Kidney (tissue), 14 donors: ENCODE measurements around the gene FXYD3. TPM values are rescaled to one million over a fixed set of nuclear protein-coding genes. Genes with fewer than 3 reads are reported as not detected.
A peak's percentile ranks its signal among the peaks of the same experiment; 100 is the strongest.

Source experiments
- DNase-seq, 5 donors: peaks; one replicate each; pipeline ENCODE4 v3.0.0-alpha.2; 2013 to 2020
- FAIRE-seq: peaks from 2 replicates; lab custom pipeline; 2012; peaks lifted over from hg19 to GRCh38; lab: Jason Lieb, UNC
- H3K27ac ChIP-seq, 2 donors: one replicate each; pipeline ENCODE4 v1.7.0; 2013; ENCODE audit warnings: low read depth in 2 of 2, low read length in 2 of 2, inconsistent platforms in 1 of 2
- H3K27me3 ChIP-seq: one replicate; pipeline ENCODE4 v1.7.1; 2013; ENCODE audit warnings: low read length, inconsistent platforms; ENCODE audit not compliant: control insufficient read depth, insufficient read depth
- H3K36me3 ChIP-seq, 3 donors: one replicate each; pipeline versions ENCODE4 v1.7.0 to v1.7.1; 2013; ENCODE audit warnings: low read length in 3 of 3, control low read depth in 1 of 3, inconsistent platforms in 1 of 3; ENCODE audit not compliant: insufficient read depth in 3 of 3, control insufficient read depth in 2 of 3
- H3K4me1 ChIP-seq, 3 donors: one replicate each; pipeline versions ENCODE4 v1.7.0 to v1.7.1; 2013; ENCODE audit warnings: low read length in 3 of 3, inconsistent platforms in 1 of 3, low read depth in 1 of 3; ENCODE audit not compliant: control insufficient read depth in 2 of 3, insufficient read depth in 2 of 3
- H3K4me3 ChIP-seq, 3 donors: one replicate each; pipeline versions ENCODE4 v1.7.0 to v1.8.1; 2013; ENCODE audit warnings: low read length in 3 of 3, control low read depth in 1 of 3, inconsistent platforms in 1 of 3
- H3K9ac ChIP-seq, 3 donors: one replicate each; pipeline versions ENCODE4 v1.7.0 to v1.7.1; 2013; ENCODE audit warnings: low read length in 3 of 3, control low read depth in 1 of 3, inconsistent platforms in 1 of 3
- H3K9me3 ChIP-seq, 3 donors: one replicate each; pipeline versions ENCODE4 v1.7.0 to v1.7.1; 2013; ENCODE audit warnings: low read length in 3 of 3, control low read depth in 1 of 3, inconsistent platforms in 1 of 3; ENCODE audit not compliant: control insufficient read depth in 2 of 3, insufficient read depth in 1 of 3
- intact Hi-C: fragments of 100-400 bp; cut with DNase I; formaldehyde crosslinking; loops from one replicate; pipeline ENCODE4 v1.11.1; 2022
- polyA plus RNA-seq: library from polyadenylated mRNA; stranded (reverse); fragments of 350-450 nt; fragmentation: Illumina TruSeq; extraction: RNeasy Lipid Tissue Mini Kit (QIAGEN cat#74804); gene quantifications from one replicate; pipeline ENCODE4 v1.2.3, GENCODE V29; 2014; ENCODE audit warnings: low read depth, low replicate concordance; ENCODE audit not compliant: insufficient read depth
- total RNA-seq: library from RNA; stranded (reverse); fragmentation: NEBNext Ultra II Directional; extraction: Animal tissue kit (Norgen Biotek cat#: 25700); gene quantifications from one replicate; pipeline ENCODE4 v1.2.1, GENCODE V29; 2021
- TF ChIP-seq, protein P1 (sequence below): IDR thresholded peaks from 3 replicates; pipeline ENCODE4 v1.5.1; 2012; ENCODE audit warnings: mild to moderate bottlenecking, moderate library complexity, borderline replicate concordance; ENCODE audit not compliant: insufficient read depth; ENCODE audit errors: extremely low read depth
- donor health status: control.
- donor health status: control.
- donor health status: control.
- donor health status: control.
- donor health status: control.
- donor health status: DM: yes; HTN: yes; CAD: no.
- donor health status: Normal renal cell carcinoma (clear cell type).

Gene FXYD3
- total and polyA plus RNA-seq, 2 donors from 2014 or later: 26.4 to 33.7 TPM

DNA sequence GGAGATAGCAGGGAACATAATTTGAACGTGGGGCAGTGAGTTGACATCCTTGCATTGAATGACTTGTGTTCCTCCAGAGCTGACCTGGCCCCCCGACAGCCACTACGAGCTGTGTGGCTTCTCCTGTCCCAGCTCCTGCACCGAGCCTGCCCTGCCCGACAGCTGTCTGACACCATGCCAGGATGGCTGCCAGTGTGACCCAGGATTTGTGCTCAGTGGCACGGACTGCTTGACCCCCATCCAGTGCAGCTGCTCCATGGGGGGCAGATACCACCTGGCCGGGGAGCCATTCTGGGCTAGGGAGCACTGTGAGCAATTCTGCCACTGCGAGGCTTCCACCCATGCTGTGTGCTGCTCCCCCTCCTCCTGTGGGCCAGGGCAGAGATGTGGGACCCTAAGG, 29.2 kb upstream of the FXYD3 start:
- intact Hi-C loops: no loop called here
- DNase-seq (no peak), FAIRE-seq (no peak)
- Histone ChIP-seq H3K27me3 (no peaks in the 10 kb centered on the region), H3K4me1 (no peaks in the 10 kb centered on the region), H3K9me3 (no peaks in the 10 kb centered on the region), H3K36me3 (no peaks in the 10 kb centered on the region), H3K4me3 (no peak overlapping the region), H3K9ac (no peak overlapping the region), H3K27ac (no peak overlapping the region)
- TF ChIP-seq, protein P1, sequence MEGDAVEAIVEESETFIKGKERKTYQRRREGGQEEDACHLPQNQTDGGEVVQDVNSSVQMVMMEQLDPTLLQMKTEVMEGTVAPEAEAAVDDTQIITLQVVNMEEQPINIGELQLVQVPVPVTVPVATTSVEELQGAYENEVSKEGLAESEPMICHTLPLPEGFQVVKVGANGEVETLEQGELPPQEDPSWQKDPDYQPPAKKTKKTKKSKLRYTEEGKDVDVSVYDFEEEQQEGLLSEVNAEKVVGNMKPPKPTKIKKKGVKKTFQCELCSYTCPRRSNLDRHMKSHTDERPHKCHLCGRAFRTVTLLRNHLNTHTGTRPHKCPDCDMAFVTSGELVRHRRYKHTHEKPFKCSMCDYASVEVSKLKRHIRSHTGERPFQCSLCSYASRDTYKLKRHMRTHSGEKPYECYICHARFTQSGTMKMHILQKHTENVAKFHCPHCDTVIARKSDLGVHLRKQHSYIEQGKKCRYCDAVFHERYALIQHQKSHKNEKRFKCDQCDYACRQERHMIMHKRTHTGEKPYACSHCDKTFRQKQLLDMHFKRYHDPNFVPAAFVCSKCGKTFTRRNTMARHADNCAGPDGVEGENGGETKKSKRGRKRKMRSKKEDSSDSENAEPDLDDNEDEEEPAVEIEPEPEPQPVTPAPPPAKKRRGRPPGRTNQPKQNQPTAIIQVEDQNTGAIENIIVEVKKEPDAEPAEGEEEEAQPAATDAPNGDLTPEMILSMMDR: no peak

DNA sequence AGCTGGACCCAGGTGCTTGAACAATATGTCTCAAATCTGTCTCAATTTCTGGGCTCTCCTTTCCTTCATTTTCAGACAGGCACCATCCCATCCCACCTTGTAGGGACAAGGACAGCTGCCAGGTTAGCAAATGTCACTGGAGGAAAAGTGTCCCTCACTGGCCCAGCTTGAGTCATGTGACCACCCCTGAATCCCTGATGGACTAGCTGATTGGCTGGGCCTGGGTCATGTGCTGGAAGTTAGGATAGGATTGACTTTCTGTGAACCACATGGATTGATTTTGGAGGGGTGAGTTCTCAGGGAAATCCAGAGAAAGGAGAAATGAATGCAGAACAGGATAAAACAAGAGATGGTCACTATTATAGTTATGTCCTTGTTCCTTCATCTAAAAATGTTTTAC, 28.2 kb upstream of the FXYD3 start:
- intact Hi-C loops: no loop called here
- DNase-seq (no peak), FAIRE-seq (no peak)
- TF ChIP-seq, protein P1: no peak
- no peak overlapping the region for H3K9ac ChIP-seq
- no peaks in the 10 kb centered on the region for H3K27me3 ChIP-seq
- no peak overlapping the region for H3K27ac ChIP-seq
- no peaks in the 10 kb centered on the region for H3K9me3 ChIP-seq
- no peaks in the 10 kb centered on the region for H3K4me1 ChIP-seq
- H3K4me3 ChIP-seq: no peak overlapping the region
- no peaks in the 10 kb centered on the region for H3K36me3 ChIP-seq

DNA sequence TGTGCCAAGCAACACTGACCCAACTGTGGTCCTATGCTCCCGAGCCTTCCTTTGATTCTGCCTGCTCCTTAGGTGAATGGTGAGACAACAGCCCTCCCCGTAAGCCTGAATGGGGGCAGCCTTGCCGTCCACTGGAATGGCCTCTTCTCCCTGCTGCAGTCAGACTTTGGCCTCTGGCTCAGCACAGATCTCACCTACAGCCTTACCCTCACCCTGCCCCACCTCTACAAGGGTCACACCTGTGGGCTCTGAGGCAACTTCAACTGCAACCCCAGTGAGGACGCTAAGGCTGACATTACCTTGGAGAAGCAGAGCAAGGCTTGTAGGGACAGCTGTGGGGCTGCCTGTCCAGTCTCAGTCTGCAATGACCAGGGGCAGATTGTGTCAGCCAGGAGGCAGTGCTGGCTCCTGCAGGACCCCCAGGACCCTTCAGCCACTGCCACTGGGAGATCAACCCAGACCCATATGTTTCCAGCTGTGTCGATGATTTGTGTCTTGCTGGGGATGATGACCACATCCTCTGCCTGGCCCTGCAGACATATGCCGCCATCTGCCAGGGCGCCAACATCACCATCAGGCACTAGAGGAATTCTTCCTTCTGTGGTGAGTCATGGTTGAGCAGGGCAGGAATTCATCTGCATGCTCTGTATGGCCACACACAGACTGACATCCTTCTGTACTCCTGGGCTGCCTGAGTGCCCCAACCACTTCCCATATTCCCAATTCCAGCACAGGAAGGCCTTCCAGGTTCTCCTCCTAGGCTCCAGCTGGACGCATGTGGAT, 27.3 kb upstream of the FXYD3 start:
- Histone ChIP-seq H3K9ac (no peak overlapping the region), H3K9me3 (no peaks in the 10 kb centered on the region), H3K4me3 (no peak overlapping the region), H3K4me1 (no peaks in the 10 kb centered on the region), H3K27ac (no peak overlapping the region), H3K27me3 (no peaks in the 10 kb centered on the region), H3K36me3 (no peaks in the 10 kb centered on the region)
- FAIRE-seq: no peak
- DNase-seq: peak in 3 of 5 donors; percentile 28 to 39 (median 35)
- intact Hi-C loops: no loop called here
- TF ChIP-seq, protein P1: no peak
